Peyer's patch (tissue), 4 donors: Measurements from ENCODE around the gene MCF2L2. TPM values are rescaled to one million over a fixed set of nuclear protein-coding genes. Genes with fewer than 3 reads are reported as not detected.

Source experiments
- DNase-seq, 3 donors: peaks; one replicate each; pipeline ENCODE4 v3.0.0-alpha.2; 2017 to 2019
- H3K27ac ChIP-seq, 4 donors: fragments of 200-600 bp; sonication (generic); one replicate each; pipeline ENCODE4 v1.5.1; 2016 to 2019
- H3K27me3 ChIP-seq, 2 donors: fragments of 200-600 bp; sonication (generic); one replicate each; pipeline ENCODE4 v1.5.1; 2019
- H3K36me3 ChIP-seq, 3 donors: fragments of 200-600 bp; sonication (generic); one replicate each; pipeline ENCODE4 v1.5.1; 2016 to 2019
- H3K4me1 ChIP-seq, 4 donors: fragments of 200-600 bp; sonication (generic); one replicate each; pipeline ENCODE4 v1.5.1; 2016 to 2019
- H3K4me3 ChIP-seq, 4 donors: fragments of 200-600 bp; sonication (generic); 1 replicate in 3 of 4; 2 replicates in 1 of 4; pipeline ENCODE4 v1.5.1; 2016 to 2019; ENCODE audit warnings: mild to moderate bottlenecking in 1 of 4
- H3K9me3 ChIP-seq, 4 donors: fragments of 200-600 bp; sonication (generic); one replicate each; pipeline ENCODE4 v1.5.1; 2016 to 2019; ENCODE audit warnings: mild to moderate bottlenecking in 1 of 4
- CTCF ChIP-seq, 6 experiments: fragments of 450-650 bp in 4 of 6; fragments of 200-600 bp in 2 of 6; sonication (generic) in 1 of 6; IDR thresholded peaks; one replicate each; pipeline ENCODE4 v1.5.1; 2017 to 2019; ENCODE audit warnings: antibody characterized with exemption in 6 of 6, mild to moderate bottlenecking in 3 of 6, moderate library complexity in 1 of 6
- POLR2A ChIP-seq, 2 donors: fragments of 450-650 bp; IDR thresholded peaks; one replicate each; pipeline ENCODE4 v1.5.1; 2017; ENCODE audit warnings: antibody characterized with exemption in 2 of 2, mild to moderate bottlenecking in 2 of 2, moderate library complexity in 2 of 2
- total RNA-seq, 4 donors: library from RNA; depleted of rRNA; stranded (reverse); fragments of >200 nt; gene quantifications; one replicate each; pipeline ENCODE4 v1.1.0, GENCODE V29; 2016

Gene MCF2L2
- total RNA-seq, 4 donors from 2014 or later = 0.67 to 12.4 (median 1.1) TPM

- no peaks in the 10 kb centered on the region for H3K4me1 ChIP-seq
- no peak for DNase-seq
- H3K36me3 ChIP-seq = no peaks in the 10 kb centered on the region
- H3K27ac ChIP-seq = no peak overlapping the region
- TF ChIP-seq CTCF (IDR thresholded peaks at IDR 0.05) = no peak
- TF ChIP-seq POLR2A (IDR thresholded peaks at IDR 0.05) = no peak
- no peaks in the 10 kb centered on the region for H3K9me3 ChIP-seq
- no peaks in the 10 kb centered on the region for H3K27me3 ChIP-seq
- no peak overlapping the region for H3K4me3 ChIP-seq
Observed at GRCh38 chr3:183391460-183391859, 37.0 kb downstream of the MCF2L2 start.

- H3K36me3 ChIP-seq = no peaks in the 10 kb centered on the region
- no peaks in the 10 kb centered on the region for H3K27me3 ChIP-seq
- TF ChIP-seq POLR2A (IDR thresholded peaks at IDR 0.05) (no peak), CTCF (IDR thresholded peaks at IDR 0.05) (no peak)
- H3K9me3 ChIP-seq = no peaks in the 10 kb centered on the region
- no peak for DNase-seq
- no peak overlapping the region for H3K27ac ChIP-seq
- H3K4me3 ChIP-seq = no peak overlapping the region
- H3K4me1 ChIP-seq = no peaks in the 10 kb centered on the region
Observed at GRCh38 chr3:183390844-183391243, 37.6 kb downstream of the MCF2L2 start.

DNA sequence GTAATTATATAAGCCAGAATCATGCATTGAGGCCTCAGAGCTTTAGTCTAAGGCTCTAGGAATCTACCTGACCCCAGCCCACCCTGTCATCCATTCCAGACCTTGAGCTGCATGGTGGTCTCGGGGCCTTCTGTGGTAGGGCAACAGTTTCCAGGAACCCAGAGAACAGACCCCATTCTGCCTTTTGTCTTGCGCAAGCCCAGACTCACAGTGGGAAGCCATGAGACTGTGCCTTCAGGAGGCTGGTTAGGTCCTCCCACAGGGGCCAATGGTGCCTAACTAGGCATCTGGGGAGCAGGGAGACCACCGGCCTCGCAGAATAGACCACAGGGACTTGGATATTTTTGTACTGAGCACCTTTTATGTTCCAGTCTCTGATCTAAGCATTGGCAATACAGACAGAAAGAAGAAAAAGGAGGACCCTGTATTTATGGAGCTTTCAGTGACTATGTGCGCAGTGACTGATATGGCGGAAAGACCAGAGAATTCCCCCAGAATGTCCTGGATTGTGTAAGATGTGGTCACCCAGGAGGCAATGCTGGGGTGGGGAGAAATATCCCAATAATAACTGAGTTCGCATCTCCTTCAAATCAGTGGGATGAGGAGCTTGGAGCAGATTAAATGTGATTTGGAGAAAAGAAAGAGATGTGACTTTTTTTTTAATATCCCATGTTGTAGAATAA, 40.1 kb downstream of the MCF2L2 start:
- no peak overlapping the region for H3K4me3 ChIP-seq
- H3K9me3 ChIP-seq = no peaks in the 10 kb centered on the region
- H3K36me3 ChIP-seq = no peaks in the 10 kb centered on the region
- no peak for DNase-seq
- TF ChIP-seq POLR2A (IDR thresholded peaks at IDR 0.05) (no peak), CTCF (IDR thresholded peaks at IDR 0.05) (no peak)
- no peaks in the 10 kb centered on the region for H3K27me3 ChIP-seq
- H3K4me1 ChIP-seq = no peaks in the 10 kb centered on the region
- H3K27ac ChIP-seq = no peak overlapping the region

DNA sequence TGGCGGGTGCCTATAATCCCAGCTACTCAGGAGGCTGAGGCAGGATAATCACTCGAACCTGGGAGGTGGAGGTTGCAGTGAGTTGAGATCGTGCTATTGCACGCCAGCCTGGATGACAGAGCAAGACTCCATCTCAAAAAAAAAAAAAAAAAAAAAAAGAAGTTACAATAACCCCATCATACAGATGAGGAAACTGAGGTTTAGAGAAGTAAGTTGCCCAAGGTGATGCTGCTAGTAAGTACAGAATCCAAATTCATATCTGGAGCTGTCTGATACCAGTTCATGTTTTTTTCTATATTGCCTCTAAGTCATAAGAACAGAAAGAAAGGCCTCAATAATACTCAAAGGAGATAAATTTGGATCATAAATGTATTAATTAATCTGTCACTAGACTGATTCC, 40.6 kb downstream of the MCF2L2 start:
- Histone ChIP-seq H3K36me3 (no peaks in the 10 kb centered on the region), H3K4me3 (no peak overlapping the region), H3K27me3 (no peaks in the 10 kb centered on the region), H3K27ac (no peak overlapping the region), H3K4me1 (no peaks in the 10 kb centered on the region), H3K9me3 (no peaks in the 10 kb centered on the region)
- TF ChIP-seq CTCF (IDR thresholded peaks at IDR 0.05) (no peak), POLR2A (IDR thresholded peaks at IDR 0.05) (no peak)
- DNase-seq = no peak

- no peaks in the 10 kb centered on the region for H3K36me3 ChIP-seq
- TF ChIP-seq POLR2A (IDR thresholded peaks at IDR 0.05) = no peak
- H3K9me3 ChIP-seq = no peaks in the 10 kb centered on the region
- no peak for DNase-seq
- no peaks in the 10 kb centered on the region for H3K4me1 ChIP-seq
- H3K4me3 ChIP-seq = no peak overlapping the region
- no peak overlapping the region for H3K27ac ChIP-seq
- H3K27me3 ChIP-seq = no peaks in the 10 kb centered on the region
Observed at GRCh38 chr3:183386651-183387050, 41.8 kb downstream of the MCF2L2 start.

DNA sequence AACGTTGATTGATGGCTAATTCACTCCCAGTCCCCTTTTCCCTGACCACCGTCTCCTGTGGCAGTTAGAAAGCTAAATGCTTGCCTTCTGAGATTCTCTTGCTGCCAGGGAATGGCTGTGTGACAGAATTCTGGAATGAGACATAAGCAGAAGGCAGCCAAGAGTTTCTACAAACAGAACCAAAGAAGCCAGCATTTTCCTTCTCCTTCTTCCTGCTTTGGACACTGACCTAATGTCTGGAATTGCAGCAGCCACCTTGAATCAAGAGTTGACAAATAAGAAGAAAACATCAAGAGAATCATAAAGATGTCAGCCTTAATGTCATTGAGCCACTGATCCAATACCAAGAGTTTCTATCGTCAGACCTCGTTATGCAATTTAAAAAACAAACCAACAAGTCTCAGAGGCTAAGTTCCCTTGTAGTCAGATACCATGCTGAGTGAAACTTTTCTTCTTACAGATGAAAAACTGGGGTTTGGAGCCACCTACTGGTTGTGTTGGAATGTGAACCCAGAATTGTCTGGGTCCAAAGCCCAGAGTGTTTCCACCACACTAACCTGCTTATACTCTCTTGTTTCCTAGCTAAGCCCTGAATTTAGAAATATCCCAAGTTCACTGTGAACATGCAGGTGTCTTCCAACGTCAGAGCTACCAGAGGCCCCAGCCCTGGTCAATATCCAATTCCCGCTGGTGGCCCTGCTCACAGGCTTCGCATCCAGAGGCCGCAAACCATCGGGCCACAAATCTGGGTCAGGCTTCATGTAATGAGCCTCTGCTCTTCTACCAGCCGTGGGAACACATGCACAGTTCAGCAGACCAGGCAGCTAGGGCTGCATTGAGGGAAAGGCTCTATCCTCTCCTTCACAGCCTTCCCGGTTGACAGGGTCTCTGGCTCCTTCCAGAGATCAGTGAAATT, 42.5 kb downstream of the MCF2L2 start:
- Histone ChIP-seq H3K4me3 (no peak overlapping the region), H3K36me3 (no peaks in the 10 kb centered on the region), H3K4me1 (no peaks in the 10 kb centered on the region), H3K27me3 (no peaks in the 10 kb centered on the region), H3K9me3 (no peaks in the 10 kb centered on the region), H3K27ac (no peak overlapping the region)
- TF ChIP-seq CTCF (IDR thresholded peaks at IDR 0.05) (peak; percentile 36 to 94 (median 79)), POLR2A (IDR thresholded peaks at IDR 0.05) (no peak)
- DNase-seq = peak in 2 of 3 donors; percentile 46 to 81
